Suppressor macrophage treated with lipopolysaccharide for 4 hours (primary cell): Measurements from ENCODE around the gene NAIF1.
A peak's percentile ranks its signal among the peaks of the same experiment; 100 is the strongest.
"Not testable (repeated sequence)": the region's sequence is repeated elsewhere in the genome, so short reads cannot be mapped to it uniquely, and the experiment has no call there.

Experiments
- DNase-seq: peaks from one replicate; pipeline ENCODE4 v3.0.0-alpha.2; 2020

The NAIF1 gene

DNA sequence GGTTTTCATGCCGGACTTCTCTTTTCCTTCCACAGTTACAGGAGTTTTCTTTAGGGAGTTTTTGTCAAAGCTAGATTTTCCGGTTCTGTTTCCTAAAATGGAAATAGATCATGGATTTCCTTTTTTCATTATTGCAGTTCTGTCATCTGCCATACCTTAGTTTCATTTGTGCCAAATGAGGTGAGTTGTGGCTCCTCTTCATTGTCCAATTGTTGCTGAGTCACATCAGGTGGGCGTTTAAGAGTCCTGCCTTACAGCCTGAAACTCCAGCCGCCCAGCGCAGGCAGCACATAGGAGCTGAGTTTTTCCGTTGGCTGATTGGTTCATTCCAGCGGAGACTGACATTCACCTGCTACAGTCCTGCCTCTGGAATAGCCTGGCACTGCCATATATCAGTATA, 15.0 kb upstream of the NAIF1 start:
- no peak for DNase-seq

DNA sequence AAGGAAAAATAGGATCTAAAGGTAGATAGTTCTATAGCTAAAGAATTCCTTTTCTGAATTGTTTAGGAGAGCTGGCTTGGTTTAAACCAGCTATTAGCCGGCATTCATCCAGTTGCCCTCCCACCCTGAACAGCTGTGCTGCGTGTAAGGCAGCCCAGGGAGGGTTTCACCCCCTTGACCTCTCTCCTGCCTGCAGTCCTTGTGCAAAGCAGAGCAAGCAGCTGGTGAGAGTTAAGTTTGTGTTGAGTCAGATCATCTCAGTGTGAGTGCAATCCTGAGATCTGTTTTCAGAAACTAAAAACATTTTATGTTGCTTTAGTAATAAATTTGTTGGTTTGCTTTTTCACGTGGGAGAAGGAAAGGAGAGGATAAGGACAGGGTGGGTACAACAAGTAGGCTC, 13.9 kb upstream of the NAIF1 start:
- DNase-seq, result no peak

DNA sequence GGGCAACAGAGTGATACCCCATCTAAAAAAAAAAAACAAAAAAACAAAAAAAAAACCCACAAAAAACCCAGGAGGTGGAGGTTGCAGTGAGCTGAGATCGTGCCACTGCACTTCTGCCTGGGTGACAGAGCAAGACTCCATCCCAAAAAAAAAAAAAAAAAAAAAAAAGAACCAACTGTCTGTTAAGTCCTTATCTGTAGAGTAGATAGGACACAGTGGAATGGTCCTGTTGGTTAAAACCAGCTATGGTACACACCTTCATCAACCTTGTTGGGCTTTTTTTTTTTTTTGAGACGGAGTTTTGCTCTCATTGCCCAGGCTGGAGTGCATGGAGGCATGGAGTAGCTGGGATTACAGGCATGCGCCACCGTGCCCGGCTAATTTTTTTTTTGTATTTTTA, 13.1 kb upstream of the NAIF1 start:
- DNase-seq, result no peak

DNA sequence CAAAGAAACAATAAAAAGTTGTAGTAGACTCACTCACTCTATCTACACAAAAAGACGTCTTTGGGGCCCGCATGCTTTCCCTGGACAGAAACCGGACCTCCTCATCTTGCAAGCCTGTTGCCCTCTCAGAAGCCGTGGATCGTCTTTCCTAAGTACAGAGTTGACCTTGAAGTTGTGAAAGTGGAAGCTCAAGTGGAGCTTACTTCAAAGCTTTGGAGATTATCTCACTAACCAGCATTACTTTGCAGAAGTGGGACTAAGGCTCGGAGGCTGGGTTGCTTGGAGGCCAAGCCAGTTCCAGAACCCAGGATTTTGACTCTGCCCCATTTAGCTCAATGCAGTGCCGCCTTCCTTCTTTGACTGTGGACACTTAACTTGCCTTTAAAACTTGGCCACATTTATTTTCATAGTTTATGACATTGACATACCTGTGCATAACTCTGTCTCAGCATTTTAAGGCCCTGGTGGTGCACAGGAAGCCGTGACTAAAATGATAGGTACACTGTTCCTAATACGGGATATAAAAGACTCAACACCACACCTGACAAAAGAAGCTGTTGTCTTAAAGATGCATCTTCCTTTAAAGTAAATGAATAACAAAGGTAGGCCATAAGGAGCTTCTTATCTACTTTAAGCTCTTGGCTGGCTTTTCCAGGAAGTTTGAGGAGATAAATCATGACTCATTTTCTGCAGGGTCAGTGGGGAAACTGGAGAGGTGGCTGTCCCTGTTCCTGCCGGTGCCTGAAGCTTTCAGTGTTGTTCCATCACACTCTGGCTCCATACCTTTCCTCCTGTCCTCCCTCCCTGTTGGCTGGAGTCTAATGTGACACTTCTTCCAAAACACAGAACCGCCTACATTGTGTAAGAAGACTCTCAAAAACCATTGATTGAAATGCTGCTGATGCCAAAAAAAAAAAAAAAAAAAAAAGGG, 11.6 kb upstream of the NAIF1 start:
- peak; percentile 84 for DNase-seq

DNA sequence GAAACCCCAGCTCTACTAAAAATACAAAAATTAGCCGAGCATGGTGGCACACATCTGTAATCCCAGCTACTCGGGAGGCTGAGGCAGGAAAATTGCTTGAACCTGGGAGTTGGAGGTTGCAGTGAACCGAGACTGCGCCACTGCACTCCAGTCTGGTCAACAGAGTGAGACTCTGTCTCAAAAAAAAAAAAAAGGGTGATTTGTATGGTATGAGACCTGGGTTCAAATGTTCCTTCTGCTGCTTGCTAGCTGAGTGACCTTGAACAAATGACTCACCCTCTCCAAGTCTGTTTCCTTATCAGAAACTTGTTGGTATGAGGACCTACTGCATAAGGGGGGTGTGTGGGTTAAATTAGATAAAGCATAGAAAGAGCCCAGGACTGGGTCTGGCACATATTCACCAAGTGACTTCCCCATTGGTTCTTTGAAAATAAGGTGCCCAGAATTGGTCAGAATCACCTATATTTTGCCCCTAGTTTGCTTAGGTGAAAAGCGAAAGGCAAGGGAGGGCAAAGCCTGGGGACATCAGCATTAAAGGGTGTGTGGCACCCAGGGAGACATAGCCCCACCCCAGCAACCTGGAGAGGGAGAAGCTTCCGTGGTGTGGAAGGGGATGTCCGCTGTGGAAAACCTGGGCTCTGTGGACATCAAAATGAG, 10.9 kb upstream of the NAIF1 start:
- DNase-seq, result no peak

DNA sequence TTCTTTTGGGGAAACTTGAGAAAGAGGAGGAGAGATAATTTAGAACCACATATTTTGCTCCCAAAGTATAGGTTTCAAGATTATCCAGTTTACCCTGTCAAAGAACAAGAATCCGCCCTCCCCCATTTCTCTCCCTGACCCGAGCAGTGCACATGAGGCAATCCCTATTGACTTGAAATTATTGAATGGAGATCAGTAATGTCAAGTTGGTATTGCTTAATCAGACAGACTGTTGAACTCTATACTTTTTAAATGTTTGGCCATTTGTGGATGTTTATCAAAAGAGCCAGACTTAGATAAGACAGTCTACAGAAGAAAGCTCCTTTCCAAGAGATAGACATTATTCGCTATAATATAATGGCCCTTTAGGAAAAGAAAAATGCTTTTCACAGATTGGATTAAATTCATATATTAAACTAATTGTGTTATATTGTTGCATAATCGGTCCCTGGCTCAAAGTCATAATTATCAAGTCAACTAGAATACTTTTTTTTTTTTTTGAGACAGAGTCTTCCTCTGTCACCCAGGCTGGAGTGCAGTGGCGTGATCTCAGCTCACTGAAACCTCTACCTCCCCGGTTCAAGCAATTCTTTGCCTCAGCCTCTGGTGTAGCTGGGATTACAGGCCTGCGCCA, 6.2 kb upstream of the NAIF1 start:
- DNase-seq, result no peak

DNA sequence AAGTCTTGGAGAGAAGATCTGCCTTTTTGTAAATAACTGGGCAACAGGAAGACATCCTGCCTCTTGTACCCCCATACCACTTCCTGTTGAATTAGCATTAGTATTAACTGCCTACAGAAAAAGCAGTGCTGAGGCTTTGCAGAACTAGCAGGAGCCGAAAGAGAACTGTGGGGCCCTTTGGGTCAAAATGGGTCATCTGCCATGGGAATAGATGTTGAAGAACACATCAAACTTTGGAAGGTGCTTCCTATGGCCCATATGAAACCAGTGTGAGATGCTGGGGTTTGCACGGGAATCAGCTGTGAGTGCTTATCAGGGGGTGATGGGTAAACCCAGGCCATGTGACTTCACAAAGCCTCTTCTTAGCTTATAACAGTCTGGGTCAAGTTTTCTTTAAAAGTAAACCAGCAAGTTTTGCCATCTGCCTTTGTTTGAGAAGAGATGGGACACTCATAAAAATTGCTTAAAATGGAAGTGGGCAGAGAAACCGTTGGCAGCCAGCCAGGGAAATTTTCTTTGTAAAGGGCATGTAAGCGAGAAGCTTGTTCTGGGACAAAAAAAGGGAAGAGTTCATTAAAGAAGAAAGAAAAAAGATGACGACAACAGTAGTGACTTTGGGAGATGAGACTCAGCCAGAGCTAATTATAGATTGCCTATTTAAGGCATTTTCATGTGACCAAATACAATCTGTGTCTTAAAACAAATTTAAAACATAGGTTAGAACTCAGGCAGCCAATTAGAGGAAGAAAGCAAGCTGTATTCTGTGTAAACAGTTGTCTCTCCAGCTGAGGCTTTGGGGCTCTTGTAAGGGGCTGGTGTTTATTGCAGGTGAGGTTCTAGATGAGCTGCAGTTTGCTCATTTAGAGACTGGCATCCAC, 5.3 kb upstream of the NAIF1 start:
- DNase-seq, result peak; percentile 99

DNA sequence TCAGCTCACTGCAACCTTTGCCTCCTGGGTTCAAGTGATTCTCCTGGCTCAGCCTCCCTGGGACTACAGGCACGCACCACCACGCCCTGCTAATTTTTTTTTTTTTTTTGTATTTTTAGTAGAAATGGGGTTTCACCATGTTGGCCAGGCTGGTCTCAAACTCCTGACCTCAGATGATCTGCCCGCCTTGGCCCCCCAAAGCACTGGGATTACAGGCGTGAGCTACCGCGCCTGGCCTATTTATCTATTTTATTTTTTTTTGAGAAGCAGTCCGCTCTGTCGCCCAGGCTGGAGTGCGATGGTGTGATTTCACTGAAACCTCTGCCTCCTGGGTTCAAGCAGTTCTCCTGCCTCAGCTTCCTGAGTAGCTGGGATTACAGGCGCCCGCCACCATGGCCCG, 4.4 kb upstream of the NAIF1 start:
- not testable (repeated sequence) for DNase-seq

DNA sequence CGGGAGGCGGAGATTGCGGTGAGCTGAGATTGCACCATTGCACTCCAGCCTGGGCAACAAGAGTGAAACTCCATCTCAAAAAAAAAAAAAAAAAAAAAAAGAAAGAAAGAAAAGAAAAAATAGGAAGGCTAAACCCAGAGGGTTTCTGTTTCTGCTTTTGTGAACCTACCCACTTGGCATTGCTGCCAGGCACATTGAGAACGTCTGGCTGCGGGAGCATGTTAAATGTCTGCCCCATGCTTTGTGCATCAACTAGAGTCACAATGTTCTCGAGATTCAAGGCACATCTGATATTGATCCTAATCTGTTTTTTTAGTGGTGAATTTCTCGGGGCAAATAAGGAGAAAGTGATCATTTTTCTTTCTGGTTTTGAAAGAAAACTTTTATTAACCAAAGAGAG, 3.8 kb upstream of the NAIF1 start:
- DNase-seq, result peak; percentile 42

DNA sequence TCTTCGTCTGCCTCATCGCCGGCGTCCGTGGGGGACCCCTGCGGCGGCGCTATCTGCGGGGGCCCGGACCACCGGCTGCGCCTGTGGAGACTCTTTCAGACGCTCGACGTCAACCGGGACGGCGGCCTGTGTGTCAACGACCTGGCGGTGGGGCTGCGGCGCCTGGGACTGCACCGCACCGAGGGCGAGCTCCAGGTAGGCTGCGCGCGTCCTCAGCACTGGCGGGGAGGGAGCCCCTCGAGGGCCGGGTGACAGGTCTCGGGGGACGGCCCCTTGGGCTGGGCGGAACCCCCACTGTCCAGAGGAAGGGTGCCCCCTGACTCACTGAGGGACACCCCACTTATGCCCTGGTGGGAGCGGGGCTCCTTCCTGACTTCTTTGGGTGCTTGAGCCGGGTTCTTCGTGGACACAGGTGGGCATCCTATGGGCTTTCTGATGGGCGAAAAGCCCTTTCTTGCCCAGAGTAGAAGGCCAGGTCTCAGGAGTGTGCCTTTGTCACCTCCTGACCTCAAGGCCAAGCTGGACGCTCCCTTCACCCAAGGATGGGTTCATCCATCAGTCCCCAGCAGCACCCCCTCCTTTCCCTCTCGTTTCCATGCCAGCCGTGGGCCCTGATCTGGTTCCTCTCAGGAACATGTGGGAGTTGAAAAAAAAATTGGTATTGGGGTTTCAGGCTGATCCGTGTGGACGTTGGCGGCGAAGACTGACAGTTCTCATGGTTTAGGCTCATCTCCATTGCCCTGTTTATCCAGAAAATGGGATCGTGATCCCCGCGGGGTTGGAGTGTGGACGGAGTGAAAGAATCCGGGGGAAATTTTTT, 1.5 kb upstream of the NAIF1 start:
- peak; percentile 51 for DNase-seq

DNA sequence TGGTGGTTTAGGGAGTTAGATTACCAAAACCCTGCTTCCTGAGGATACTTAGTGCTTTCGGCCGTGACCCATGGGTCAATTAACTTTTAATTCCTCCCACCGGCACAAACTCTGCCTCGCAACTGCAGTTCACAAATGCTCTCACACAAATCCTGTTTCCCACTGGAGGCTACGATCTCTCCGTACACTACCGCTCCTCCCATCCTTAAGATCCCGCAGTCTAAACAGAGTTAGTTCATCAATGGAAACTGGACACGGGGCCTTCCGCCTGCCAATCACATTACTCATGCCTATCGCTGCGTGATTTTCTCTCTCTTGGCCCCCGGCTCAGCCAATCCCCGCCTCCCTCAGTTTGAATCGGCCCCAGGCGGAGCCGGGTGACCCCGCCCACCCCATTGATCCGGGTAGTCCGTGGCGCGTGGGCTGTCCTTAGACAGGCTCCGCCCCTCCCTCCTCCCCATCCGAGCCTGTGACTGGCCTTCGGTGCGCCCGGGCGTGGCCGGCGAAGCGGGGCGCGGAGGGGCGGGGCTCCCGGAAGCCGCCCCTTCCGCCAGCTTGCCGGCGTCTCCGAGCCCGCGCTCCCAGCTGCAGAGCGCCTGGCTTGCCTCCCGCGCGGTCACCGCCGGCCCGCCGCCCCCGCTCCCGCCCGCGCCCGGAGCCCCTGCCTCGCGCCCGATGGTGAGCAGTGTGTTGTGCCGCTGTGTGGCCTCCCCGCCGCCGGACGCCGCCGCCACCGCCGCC, 695 bp upstream of the NAIF1 start, which contains the start of gene SLC25A25:
Gene SLC25A25, plus strand, starts transcription at position 588 of the 741 bp plus-strand sequence. Its CDS starts 88 bp downstream, at position 676.
- peak; percentile 100 for DNase-seq

DNA sequence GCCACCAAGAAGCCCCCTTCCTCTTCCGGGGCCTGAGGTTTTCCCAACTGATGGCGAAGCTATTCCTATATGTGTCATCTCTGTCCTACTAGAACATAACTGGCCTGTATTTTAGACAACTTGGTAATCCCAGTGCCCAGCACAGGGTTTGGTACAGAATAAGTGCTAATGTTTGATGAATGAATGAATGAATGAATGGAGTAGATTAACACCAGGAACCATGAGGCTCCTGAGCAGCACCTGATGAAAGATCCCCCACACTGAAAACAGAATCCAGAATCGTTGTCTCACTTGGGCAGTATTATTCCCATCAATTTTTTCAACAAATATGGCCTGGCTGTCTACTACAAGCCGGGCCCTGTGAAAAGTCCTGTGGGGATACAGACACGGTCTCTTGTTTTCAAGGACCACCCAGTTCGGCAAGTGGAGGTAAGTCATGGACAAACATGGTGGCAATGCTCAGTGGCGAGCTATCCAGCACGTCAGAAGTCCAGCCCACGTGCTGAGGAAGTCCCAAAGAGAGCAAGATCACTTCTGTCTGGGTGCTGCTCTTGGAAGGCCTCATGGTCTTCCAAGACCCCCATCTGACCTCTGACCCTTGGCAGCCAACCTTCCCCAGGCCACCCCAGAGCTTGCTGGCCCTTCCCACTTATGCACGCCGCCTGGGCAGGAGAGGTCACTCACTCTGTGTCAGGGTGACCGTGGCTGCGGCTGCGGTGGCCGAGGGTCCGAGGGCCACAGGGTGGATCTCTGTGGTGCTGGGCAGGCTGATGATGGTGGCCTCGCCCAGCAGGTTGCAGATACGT, 1.0 kb downstream of the NAIF1 start:
- DNase-seq, result no peak

DNA sequence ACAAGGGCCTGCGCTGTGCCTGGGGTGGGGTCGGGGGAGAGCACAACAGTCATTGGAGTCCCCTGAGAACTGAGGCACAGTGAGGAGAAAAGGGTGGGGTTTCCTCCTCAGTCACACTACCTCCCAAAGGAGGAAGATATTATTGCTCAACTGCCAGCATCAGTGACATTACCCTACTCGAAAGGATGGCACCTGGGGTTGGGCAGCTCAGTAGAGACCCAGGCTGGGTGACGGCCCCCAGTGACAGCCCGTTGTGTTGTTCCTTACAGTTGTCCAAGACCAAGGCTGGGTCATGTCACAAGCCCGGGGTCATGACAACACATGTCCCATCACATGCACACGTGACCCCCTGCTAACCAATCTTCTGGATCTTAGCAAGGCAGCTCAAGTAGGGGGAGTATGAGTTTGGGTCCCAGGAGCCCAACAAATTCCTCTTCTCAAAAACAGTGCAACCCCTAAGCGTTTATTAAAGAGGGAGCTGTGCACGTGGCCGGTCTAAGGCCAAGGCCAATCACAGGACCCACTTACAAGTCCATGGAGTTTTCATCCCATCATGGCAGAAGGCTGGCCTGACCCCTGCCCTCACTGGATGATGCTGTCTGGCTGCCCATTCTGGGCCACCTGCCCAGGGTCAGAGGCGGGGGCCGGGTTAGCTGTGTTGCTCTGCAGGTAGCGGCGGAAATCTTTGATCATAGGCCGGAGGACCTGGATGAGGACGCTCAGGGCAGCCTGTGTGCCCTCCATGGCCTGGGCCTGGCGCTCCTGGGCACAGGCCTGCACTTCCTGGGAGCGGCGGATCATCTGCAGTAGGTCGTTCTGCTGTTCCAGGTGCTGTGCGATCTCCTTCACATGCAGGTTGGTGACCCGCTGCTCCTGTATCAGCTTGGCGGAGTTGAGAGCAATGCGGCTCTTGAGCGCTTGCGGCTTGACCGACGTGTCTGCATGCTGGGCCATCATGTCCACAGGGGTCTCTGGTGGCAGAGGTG, 4.0 kb downstream of the NAIF1 start:
- no peak for DNase-seq

DNA sequence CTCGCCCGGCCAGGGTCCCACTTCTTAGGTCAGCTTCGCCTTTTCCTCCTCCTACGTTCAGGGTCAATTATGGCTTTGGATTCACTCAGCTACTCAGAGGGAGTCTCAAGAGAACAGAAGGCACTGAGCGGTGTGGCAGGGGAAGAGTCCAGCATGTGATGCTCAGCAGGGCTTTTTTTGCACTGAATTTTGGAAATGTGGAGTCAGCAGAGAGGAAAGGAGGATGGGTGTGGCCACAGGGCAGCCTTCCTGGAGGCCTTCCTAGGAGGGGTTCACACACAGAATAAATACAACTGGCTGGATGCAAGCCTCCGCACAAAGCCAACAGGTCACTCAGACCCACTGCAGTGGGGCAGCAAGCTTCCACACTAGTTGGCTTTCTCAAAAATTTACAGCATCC, 4.8 kb downstream of the NAIF1 start:
- no peak for DNase-seq

DNA sequence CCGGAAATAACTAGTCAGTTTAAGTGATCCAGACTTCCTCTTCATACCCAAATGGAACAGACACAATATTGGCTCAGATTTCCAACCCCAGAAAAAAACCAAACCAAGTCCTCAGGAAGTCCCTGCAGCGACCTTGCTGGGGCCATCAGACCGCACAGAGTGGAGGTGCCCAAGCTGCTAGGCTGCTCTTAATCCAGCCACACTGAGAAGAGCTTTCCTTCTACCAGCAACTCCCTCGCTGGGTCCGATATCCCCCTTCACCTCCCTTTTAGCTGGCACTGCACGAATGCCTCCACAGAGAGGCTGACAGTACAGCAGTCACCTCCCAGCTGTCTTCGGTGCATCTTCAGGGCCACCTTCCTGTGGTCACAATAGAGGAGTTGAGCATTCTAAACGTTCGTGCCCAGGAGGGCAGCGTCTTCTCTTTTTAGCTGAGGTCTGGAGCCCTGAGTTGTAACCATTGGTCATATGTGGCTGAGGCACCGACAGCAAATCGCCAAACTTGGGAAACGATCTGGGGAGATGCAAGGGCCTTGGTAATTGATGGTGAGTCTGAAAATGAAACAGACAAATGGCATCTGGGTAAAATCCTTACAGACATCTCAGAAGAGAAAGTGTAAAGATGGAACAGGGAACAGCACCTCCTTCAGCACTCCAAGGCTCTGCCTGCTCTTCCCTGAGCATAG, 5.7 kb downstream of the NAIF1 start:
- peak; percentile 57 for DNase-seq

DNA sequence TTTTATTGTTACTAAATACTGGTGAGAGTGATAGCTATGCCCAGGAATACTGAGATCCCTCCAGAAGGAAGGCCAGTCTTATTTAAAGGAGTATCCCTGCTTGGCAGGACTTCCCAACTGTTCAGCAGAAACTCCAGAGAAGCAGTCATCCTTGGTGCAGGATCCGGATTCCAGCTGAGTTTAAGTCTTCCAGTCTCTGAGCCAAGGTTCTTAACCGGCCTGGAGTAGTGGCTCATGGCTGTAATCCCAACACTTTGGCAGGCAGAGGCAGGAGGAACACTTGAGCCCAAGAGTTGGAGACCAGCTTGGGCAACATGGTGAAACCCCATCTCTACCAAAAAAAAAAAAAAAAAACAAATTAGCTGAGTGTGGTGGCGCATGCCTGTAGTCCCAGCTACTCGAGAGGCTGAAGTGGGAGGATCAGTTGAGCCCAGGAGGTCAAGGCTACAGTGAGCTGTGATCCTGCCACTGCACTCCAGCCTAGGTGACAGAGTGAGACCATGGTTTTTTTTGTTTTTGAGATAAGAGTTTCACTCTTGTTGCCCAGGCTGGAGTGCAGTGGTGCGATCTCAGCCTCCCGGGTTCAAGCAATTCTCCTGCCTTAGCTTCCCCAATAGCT, 7.6 kb downstream of the NAIF1 start:
- no peak for DNase-seq

DNA sequence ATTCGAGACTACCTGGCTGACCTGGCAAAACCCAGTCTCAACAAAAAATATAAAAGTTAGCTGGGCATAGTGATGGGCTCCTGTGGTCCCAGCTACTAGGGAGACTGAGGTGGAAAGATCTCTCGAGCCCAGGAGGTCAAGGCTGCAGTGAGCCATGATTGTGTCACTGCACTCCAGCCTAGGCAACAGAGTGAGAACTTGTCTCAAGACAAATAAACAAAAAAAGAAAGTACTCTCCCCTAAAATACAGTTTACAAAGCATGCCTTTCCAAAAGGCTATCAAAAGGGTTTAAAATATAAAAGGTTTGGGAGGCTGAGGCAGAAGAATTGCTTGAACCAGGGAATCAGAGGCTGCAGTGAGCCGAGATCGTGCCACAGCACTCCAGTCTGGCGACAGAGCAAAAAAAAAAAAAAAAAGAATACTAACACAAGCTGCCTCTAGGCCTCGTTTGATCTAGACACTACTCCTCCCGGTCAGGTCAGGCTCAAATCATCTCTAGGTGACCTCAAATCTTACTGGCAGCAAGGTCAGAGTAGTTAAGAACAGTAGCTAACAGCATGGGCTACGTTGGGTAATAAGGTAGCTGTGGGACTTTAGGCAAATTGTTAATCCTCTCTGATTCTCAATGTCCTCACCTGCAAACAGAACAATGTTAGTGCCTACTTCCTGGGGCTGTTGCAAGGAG, 9.3 kb downstream of the NAIF1 start:
- no peak for DNase-seq
